GM18498 (cell line): ENCODE data around the gene OR2B6.
"Not testable (repeated sequence)": the region's sequence is repeated elsewhere in the genome, so short reads cannot be mapped to it uniquely, and the experiment has no call there.

Experiments used
- ATAC-seq: cut with Tn5 transposase; IDR thresholded peaks from one replicate; pipeline ENCODE4 v1.9.1; 2021; ENCODE audit warnings: mild to moderate bottlenecking, moderate library complexity; ENCODE audit not compliant: unreplicated experiment

OR2B6 gene

DNA sequence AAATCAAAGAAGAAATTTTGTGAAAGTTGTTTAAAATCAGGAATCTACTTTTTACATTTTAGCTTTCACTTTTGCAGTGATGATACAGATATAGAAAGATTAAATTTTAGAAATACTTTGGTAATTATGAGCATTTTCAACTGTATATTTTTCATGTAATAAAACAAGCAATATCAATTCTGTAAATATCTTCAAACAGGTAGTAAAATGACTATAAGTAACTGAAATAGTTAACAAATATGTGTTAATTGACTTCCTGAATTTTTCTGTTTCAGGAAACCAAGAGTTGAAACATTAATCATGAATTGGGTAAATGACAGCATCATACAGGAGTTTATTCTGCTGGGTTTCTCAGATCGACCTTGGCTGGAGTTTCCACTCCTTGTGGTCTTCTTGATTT, at the start of gene OR2B6:
TSS of gene OR2B6 (plus strand) at position 301 of the 400 bp plus-strand sequence. CDS start at position 301, 0 bp downstream.
- no peak for ATAC-seq

DNA sequence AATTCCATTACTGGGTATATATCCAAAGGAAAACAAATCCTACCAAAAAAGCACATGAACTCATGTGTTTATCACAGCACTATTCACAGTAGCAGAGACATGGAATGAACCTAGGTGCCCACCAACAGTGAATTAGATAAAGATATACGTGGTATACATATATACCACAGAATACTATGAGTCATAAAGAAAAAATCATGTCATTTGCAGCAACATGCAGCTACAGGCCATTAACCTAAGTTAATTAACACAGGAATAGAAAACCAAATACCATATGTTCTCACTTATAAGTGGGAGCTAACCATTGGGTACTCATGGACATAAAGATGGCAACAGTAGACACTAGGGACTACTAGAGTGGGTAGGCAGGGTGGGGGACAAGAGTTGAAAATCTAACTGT, 49.0 kb upstream of the OR2B6 start:
- no peak for ATAC-seq

GRCh38 chr6:27911956-27912446, 45.0 kb upstream of the OR2B6 start, which contains the start of gene OR2B2:
Gene OR2B2, minus strand, starts transcription at chr6:27912396. Its CDS starts 77 bp downstream, at chr6:27912319.
- no peak for ATAC-seq

- ATAC-seq: no peak
Measured at GRCh38 chr6:27922949-27923348, 34.1 kb upstream of the OR2B6 start.

DNA sequence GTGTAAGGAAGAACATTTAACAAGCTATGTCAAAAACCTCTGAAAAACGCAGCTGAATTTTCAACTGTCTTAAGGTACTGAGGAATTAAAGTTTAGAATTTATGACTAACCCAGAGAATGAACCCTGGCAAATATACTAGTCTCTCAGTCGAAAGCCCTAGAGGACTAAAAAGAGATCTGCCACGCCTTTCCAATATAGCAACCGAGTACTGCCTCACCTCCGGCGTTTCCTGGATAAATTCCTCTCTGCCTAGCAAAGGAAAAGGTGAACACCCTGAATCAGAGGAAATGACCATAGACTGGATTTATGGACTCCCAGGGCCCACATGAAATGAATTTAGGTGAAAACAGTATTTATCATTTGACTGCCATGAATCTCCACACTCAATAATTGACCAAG, 32.9 kb upstream of the OR2B6 start:
- no peak for ATAC-seq

DNA sequence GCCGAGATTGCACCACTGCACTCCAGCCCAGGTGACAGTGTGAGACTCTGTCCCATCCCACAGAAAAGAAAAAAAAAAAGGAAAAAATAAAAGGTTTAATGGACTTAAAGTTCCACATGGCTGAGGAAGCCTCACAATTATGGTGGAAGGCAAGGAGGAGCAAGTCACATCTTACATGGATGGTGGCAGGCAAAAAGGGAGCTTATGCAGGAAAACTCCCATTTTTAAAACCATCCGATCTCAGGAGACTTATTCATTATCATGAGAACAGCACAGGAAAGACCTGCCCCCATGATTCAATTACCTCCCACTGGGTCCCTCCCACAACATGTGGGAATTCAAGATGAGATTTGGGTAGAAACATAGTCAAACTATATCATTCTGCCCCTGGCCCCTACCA, 29.0 kb upstream of the OR2B6 start:
- ATAC-seq: not testable (repeated sequence)

DNA sequence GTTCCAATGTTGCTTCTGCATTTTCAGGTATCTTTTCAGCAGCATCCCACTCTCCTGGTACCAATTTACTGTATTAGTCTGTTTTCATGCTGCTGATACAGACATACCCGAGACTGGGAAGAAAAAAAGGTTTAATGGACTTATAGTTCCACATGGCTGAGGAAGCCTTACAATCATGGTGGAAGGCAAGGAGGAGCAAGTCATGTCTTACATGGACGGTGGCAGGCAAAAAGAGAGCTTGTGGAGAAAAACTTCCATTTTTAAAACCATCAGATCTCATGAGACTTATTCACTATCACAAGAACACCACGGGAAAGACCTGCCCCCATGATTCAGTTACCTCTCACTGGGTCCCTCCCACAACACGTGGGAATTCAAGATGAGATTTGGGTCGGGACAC, 27.1 kb upstream of the OR2B6 start:
- not testable (repeated sequence) for ATAC-seq

DNA sequence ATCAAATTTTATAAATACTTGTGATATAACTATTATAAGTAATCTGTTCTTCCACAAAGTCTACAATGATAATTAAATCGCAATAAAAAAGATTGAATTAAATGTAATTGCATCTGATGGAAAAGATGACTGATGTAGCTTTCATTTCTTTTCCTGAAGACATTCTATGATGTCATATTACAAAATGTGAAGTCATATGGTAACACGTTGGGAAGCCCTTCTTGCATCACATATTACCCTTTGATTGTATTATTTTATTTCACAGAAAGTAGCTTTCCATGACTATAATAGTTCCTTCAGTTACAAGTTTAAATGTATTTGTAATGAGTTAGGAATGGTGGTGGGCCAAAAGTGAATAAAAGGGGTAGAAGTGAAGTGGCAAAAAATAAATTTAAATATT, 25.8 kb upstream of the OR2B6 start:
- no peak for ATAC-seq

DNA sequence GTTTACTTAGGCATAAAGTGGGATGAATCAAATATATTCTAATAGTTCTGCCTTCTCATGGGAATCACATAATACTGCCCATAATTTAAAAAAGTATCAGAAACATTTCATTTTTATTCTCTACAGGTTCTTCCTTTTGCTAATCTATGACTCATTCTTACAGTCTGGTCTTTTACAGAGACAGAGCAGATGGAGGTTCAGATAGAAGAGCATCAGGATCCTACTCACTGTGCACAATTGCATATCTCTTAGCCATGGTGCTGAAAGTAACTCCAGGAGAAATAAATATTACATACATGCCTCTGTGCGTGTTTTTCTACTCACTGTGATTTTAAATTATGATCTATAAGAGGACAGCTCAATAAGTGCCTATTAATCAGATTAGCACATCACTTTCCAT, 16.3 kb upstream of the OR2B6 start:
- ATAC-seq: no peak

GRCh38 chr6:27943072-27943471, 14.0 kb upstream of the OR2B6 start:
- not testable (repeated sequence) for ATAC-seq

- no peak for ATAC-seq
Measured at GRCh38 chr6:27948237-27948636, 8.8 kb upstream of the OR2B6 start.

- ATAC-seq: no peak
Measured at GRCh38 chr6:27951040-27951439, 6.0 kb upstream of the OR2B6 start.

GRCh38 chr6:27957516-27957915, 475 bp downstream of the OR2B6 start:
- no peak for ATAC-seq

- no peak for ATAC-seq
Measured at GRCh38 chr6:27962506-27962905, 5.5 kb downstream of the OR2B6 start.

DNA sequence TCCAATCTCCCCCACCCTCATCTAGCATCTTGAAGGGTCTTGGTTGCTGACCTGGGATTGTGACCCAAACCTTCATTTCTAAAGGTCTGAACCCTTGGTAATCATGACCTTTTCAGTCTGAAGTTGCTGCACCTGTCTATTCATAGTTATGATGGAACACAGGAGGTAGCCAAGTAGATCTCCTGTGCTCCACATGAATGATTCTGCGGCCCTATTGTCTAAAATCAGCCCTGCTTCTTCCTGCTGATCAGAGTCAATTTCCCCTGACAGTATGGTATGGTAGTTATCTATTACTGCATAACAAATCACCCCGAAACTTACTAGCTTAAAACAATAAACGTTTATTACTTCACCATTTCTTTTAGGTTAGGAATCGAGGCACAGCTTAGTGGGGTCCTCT, 9.0 kb downstream of the OR2B6 start:
- no peak for ATAC-seq

- no peak for ATAC-seq
Measured at GRCh38 chr6:27966816-27967426, 9.9 kb downstream of the OR2B6 start.

GRCh38 chr6:27970444-27970843, 13.4 kb downstream of the OR2B6 start:
- no peak for ATAC-seq

- no peak for ATAC-seq
Measured at GRCh38 chr6:27972750-27973149, 15.7 kb downstream of the OR2B6 start.

DNA sequence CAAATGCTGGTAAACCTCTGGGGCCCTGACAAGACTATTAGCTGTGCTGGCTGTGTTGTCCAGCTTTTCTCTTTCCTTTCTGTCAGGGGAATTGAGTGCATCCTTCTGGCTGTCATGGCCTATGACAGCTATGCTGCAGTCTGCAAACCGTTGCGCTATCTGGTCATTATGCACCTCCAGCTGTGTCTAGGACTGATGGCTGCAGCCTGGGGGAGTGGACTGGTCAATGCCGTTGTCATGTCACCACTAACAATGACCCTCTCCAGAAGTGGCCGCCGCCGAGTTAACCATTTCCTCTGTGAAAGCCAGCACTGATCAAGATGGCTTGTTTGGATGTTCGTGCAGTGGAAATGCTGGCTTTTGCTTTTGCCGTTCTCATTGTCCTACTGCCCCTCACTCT, 20.3 kb downstream of the OR2B6 start:
- ATAC-seq: no peak

DNA sequence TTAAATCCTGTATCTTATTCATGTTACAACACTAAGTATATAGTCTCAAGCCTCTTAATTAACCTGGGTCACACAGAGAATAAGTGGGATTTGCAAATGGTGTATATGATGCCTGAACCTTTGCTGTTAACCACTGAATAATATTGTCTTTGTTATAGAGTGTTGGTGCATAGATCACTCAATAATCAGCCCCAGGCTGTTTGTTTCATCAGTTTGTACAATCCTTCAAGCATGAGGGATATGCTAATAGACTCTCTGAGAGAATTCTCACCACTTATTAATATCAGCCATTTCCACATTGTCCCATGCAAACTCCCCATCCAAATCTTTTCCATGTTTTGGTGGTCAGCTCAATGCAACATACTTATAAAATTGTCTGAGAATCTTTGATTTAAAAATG, 21.7 kb downstream of the OR2B6 start:
- no peak for ATAC-seq

DNA sequence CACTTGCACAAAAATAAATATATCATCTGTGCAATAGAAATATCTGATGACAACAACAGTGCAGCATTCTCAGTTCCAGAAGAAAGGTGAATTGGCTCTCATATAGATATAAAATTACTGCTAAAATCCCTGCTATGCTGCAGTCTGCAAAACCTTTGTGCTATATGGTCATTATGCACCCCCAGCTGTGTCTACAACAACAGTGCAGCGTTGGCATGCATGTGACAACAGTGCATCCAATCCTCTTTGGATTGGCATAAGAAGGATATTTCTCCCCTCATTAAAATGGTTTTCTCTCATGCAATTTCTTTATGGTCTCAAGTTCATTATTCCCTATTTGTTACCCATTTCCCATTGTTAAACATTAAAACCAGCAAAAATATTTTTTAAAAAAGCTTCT, 23.1 kb downstream of the OR2B6 start:
- no peak for ATAC-seq

GRCh38 chr6:27986928-27987725, 30.1 kb downstream of the OR2B6 start:
- ATAC-seq: no peak
